NCI-H187 treated with DMSO at 0.1 percent for 48 hours (cell line): Measurements from ENCODE around the gene ELP1.
"Not testable (repeated sequence)": the region's sequence is repeated elsewhere in the genome, so short reads cannot be mapped to it uniquely, and the experiment has no call there.

ENCODE experiments used
- DNase-seq: peaks from one replicate; lab custom pipeline; 2025; lab: John Stamatoyannopoulos, UW

Gene ELP1

GRCh38 chr9:108854641-108855528 is 79.0 kb downstream of the ELP1 start:
- DNase-seq, result no peak

- no peak for DNase-seq
Observed at GRCh38 chr9:108854094-108854493, 79.8 kb downstream of the ELP1 start.

- no peak for DNase-seq
Observed at GRCh38 chr9:108852079-108852478, 81.8 kb downstream of the ELP1 start.

- DNase-seq, result no peak
Observed at GRCh38 chr9:108851138-108851537, 82.8 kb downstream of the ELP1 start.

GRCh38 chr9:108850293-108850897 is 83.5 kb downstream of the ELP1 start:
- no peak for DNase-seq

- DNase-seq, result not testable (repeated sequence)
Observed at GRCh38 chr9:108848296-108848695, 85.6 kb downstream of the ELP1 start.

GRCh38 chr9:108845947-108846346 is 88.0 kb downstream of the ELP1 start:
- no peak for DNase-seq

GRCh38 chr9:108845507-108845906 is 88.4 kb downstream of the ELP1 start:
- no peak for DNase-seq

- DNase-seq, result peak; percentile 48
Observed at GRCh38 chr9:108844856-108845255, 89.1 kb downstream of the ELP1 start.

GRCh38 chr9:108844391-108844790 is 89.5 kb downstream of the ELP1 start:
- DNase-seq, result no peak

- DNase-seq, result no peak
Observed at GRCh38 chr9:108842610-108843295, 91.2 kb downstream of the ELP1 start.

GRCh38 chr9:108839561-108839960 is 94.4 kb downstream of the ELP1 start:
- DNase-seq, result not testable (repeated sequence)

GRCh38 chr9:108838017-108838416 is 95.9 kb downstream of the ELP1 start:
- DNase-seq, result no peak

- no peak for DNase-seq
Observed at GRCh38 chr9:108837530-108837929, 96.4 kb downstream of the ELP1 start.

GRCh38 chr9:108836781-108837180 is 97.1 kb downstream of the ELP1 start:
- DNase-seq, result no peak

GRCh38 chr9:108836319-108836718 is 97.6 kb downstream of the ELP1 start:
- DNase-seq, result no peak

GRCh38 chr9:108835831-108836230 is 98.1 kb downstream of the ELP1 start:
- no peak for DNase-seq

GRCh38 chr9:108834959-108835665 is 98.8 kb downstream of the ELP1 start:
- DNase-seq, result no peak

- no peak for DNase-seq
Observed at GRCh38 chr9:108832179-108832500, 101.8 kb downstream of the ELP1 start.

- DNase-seq, result no peak
Observed at GRCh38 chr9:108831496-108832178, 102.3 kb downstream of the ELP1 start.

GRCh38 chr9:108830272-108830671 is 103.7 kb downstream of the ELP1 start:
- DNase-seq, result no peak

GRCh38 chr9:108823829-108824228 is 110.1 kb downstream of the ELP1 start:
- DNase-seq, result no peak
